GM18867 (cell line): ENCODE measurements around the gene P3H4.
A peak's percentile ranks its signal among the peaks of the same experiment; 100 is the strongest.
"Not testable (repeated sequence)": the region's sequence is repeated elsewhere in the genome, so short reads cannot be mapped to it uniquely, and the experiment has no call there.

ENCODE experiments used
- ATAC-seq: cut with Tn5 transposase; IDR thresholded peaks from one replicate; pipeline ENCODE4 v1.9.1; 2021; ENCODE audit warnings: mild to moderate bottlenecking, moderate library complexity; ENCODE audit not compliant: unreplicated experiment

Gene P3H4

GRCh38 chr17:41811549-41812380 is at the start of gene P3H4:
P3H4 (minus strand) TSS chr17:41811949; CDS start chr17:41811915, 34 bp downstream.
- ATAC-seq = peak; percentile 80

GRCh38 chr17:41860254-41860931 is 48.6 kb upstream of the P3H4 start:
- no peak for ATAC-seq

- not testable (repeated sequence) for ATAC-seq
Measured at GRCh38 chr17:41851382-41851781, 39.6 kb upstream of the P3H4 start.

GRCh38 chr17:41849251-41849990 is 37.7 kb upstream of the P3H4 start:
- no peak for ATAC-seq

- ATAC-seq = no peak
Measured at GRCh38 chr17:41848788-41849187, 37.0 kb upstream of the P3H4 start.

- ATAC-seq = no peak
Measured at GRCh38 chr17:41844971-41845370, 33.2 kb upstream of the P3H4 start.

GRCh38 chr17:41840781-41841180 is 29.0 kb upstream of the P3H4 start:
- not testable (repeated sequence) for ATAC-seq

GRCh38 chr17:41839448-41839847 is 27.7 kb upstream of the P3H4 start:
- ATAC-seq = not testable (repeated sequence)

- ATAC-seq = no peak
Measured at GRCh38 chr17:41837761-41838538, 26.2 kb upstream of the P3H4 start, which contains the start of gene KLHL10. KLHL10 (plus strand) TSS chr17:41837825; CDS start chr17:41837933, 108 bp downstream.

- no peak for ATAC-seq
Measured at GRCh38 chr17:41836550-41837196, 24.9 kb upstream of the P3H4 start.

- ATAC-seq = peak; percentile 54
Measured at GRCh38 chr17:41835800-41836549, 24.2 kb upstream of the P3H4 start, which contains the start of gene NT5C3B. NT5C3B (minus strand) TSS chr17:41836232; CDS start chr17:41836193, 39 bp downstream.

GRCh38 chr17:41835214-41835799 is 23.6 kb upstream of the P3H4 start:
- peak; percentile 23 for ATAC-seq

GRCh38 chr17:41829961-41830360 is 18.2 kb upstream of the P3H4 start:
- ATAC-seq = not testable (repeated sequence)

- no peak for ATAC-seq
Measured at GRCh38 chr17:41825175-41825845, 13.6 kb upstream of the P3H4 start.

- no peak for ATAC-seq
Measured at GRCh38 chr17:41824086-41824485, 12.3 kb upstream of the P3H4 start.

GRCh38 chr17:41823580-41823979 is 11.8 kb upstream of the P3H4 start:
- no peak for ATAC-seq

GRCh38 chr17:41823141-41823524 is 11.4 kb upstream of the P3H4 start:
- no peak for ATAC-seq
